Endodermal cell (in vitro differentiated cells): ENCODE results near the gene ADNP2. TPM values are rescaled to one million over a fixed set of nuclear protein-coding genes. Genes with fewer than 3 reads are reported as not detected.

Experiments
- DNase-seq: peaks from one replicate; pipeline ENCODE4 v3.0.0-alpha.2; 2017
- H3K27ac ChIP-seq: 2 replicates; pipeline ENCODE4 v1.5.1; 2013; ENCODE audit warnings: mild to moderate bottlenecking, low read depth, low read length, moderate library complexity
- H3K27me3 ChIP-seq: 2 replicates; pipeline ENCODE4 v1.6.1; 2013; ENCODE audit warnings: mild to moderate bottlenecking, low read length, moderate library complexity; ENCODE audit not compliant: insufficient read depth, control insufficient read depth, poor library complexity, severe bottlenecking
- H3K36me3 ChIP-seq: 2 replicates; pipeline ENCODE4 v1.7.0; 2013; ENCODE audit warnings: mild to moderate bottlenecking, low read length, moderate library complexity; ENCODE audit not compliant: control insufficient read depth, insufficient read depth
- H3K4me1 ChIP-seq: one replicate; pipeline ENCODE4 v1.7.0; 2013; ENCODE audit warnings: low read length; ENCODE audit not compliant: control insufficient read depth, insufficient read depth
- H3K4me3 ChIP-seq: 2 replicates; pipeline ENCODE4 v1.5.1; 2013; ENCODE audit warnings: mild to moderate bottlenecking, low read length, moderate library complexity
- H3K9ac ChIP-seq: 2 replicates; pipeline ENCODE4 v1.6.1; 2013; ENCODE audit warnings: mild to moderate bottlenecking, low read length, moderate library complexity; ENCODE audit not compliant: poor library complexity, severe bottlenecking; ENCODE audit errors: extremely low read depth
- H3K9me3 ChIP-seq: 2 replicates; pipeline ENCODE4 v1.6.1; 2013; ENCODE audit warnings: mild to moderate bottlenecking, low read length, moderate library complexity; ENCODE audit not compliant: control insufficient read depth
- H3K27ac Mint-ChIP-seq: 2 replicates; pipeline ENCODE4 v1.8.0; 2020; ENCODE audit warnings: mixed read lengths
- H3K27me3 Mint-ChIP-seq: 2 replicates; pipeline ENCODE4 v1.8.0; 2021; ENCODE audit warnings: mild to moderate bottlenecking, mixed read lengths; ENCODE audit not compliant: insufficient read depth
- H3K36me3 Mint-ChIP-seq: 2 replicates; pipeline ENCODE4 v1.8.0; 2020; ENCODE audit warnings: low read depth, mixed read lengths
- H3K4me1 Mint-ChIP-seq: 2 replicates; pipeline ENCODE4 v1.8.0; 2020; ENCODE audit warnings: mixed read lengths
- H3K4me3 Mint-ChIP-seq: 2 replicates; pipeline ENCODE4 v1.8.0; 2020; ENCODE audit warnings: mild to moderate bottlenecking, moderate library complexity, mixed read lengths
- H3K9me3 Mint-ChIP-seq: 2 replicates; pipeline ENCODE4 v1.8.0; 2020; ENCODE audit warnings: mild to moderate bottlenecking, mixed read lengths
- CTCF ChIP-seq: fragments of 200-600 bp; sonication (generic); conservative IDR thresholded peaks from 2 replicates; pipeline ENCODE4 v1.5.0; 2021; ENCODE audit warnings: antibody characterized with exemption, mild to moderate bottlenecking
- WGBS, 2 experiments: methylation state at CpG; one replicate each; pipeline versions ENCODE4 v1.1.5 to v1.1.7; 2013; ENCODE audit warnings: missing lambda C conversion rate in 2 of 2, mixed read lengths in 1 of 2; ENCODE audit not compliant: insufficient coverage in 1 of 2, insufficient read length in 1 of 2; 5-methylcytosine and 5-hydroxymethylcytosine counted together
- total RNA-seq, 2 donors: library from RNA; stranded (reverse); fragmentation: NEBNext Ultra II Directional in 1 of 2; extraction: Animal tissue kit (Norgen Biotek cat#: 25700) in 1 of 2; gene quantifications; 2 replicates in 1 of 2; 3 replicates in 1 of 2; pipeline ENCODE4 v1.2.1, GENCODE V29; 2021

The ADNP2 gene
- total RNA-seq, 2 donors from 2014 or later = 38.4 to 51.0 TPM

- peaks cover 16% of the 10 kb centered on the region for H3K36me3 Mint-ChIP-seq
- no peak overlapping the region for H3K27ac Mint-ChIP-seq
- TF ChIP-seq CTCF = no peak
- WGBS, 2 experiments = 93 to 95% methylated on average over 17 of the region's 17 CpGs
- no peak overlapping the region for H3K27ac ChIP-seq
- no peaks in the 10 kb centered on the region for H3K4me1 ChIP-seq
- no peak overlapping the region for H3K4me3 Mint-ChIP-seq
- no peak for DNase-seq
- H3K9ac ChIP-seq = no peak overlapping the region
- H3K27me3 ChIP-seq = no peaks in the 10 kb centered on the region
- H3K36me3 ChIP-seq = no peaks in the 10 kb centered on the region
- H3K9me3 Mint-ChIP-seq = peaks cover 19% of the 10 kb centered on the region
- peaks cover 10% of the 10 kb centered on the region for H3K9me3 ChIP-seq
- H3K4me1 Mint-ChIP-seq = no peaks in the 10 kb centered on the region
- no peaks in the 10 kb centered on the region for H3K27me3 Mint-ChIP-seq
- no peak overlapping the region for H3K4me3 ChIP-seq
These were observed 60.5 kb downstream of the ADNP2 start for GRCh38 chr18:80169607-80170006.

GRCh38 chr18:80170395-80171053 lies 61.5 kb downstream of the ADNP2 start:
- Histone ChIP-seq H3K4me3 (no peak overlapping the region), H3K27ac (no peak overlapping the region), H3K9me3 (peaks cover under 1% of the 10 kb centered on the region), H3K36me3 (no peaks in the 10 kb centered on the region), H3K9ac (no peak overlapping the region), H3K4me1 (no peaks in the 10 kb centered on the region), H3K27me3 (no peaks in the 10 kb centered on the region)
- Mint-ChIP-seq H3K9me3 (peaks cover 12% of the 10 kb centered on the region), H3K27ac (no peak overlapping the region), H3K36me3 (peaks cover 12% of the 10 kb centered on the region), H3K4me1 (no peaks in the 10 kb centered on the region), H3K27me3 (no peaks in the 10 kb centered on the region), H3K4me3 (no peak overlapping the region)
- WGBS, 2 experiments = 90 to 100% methylated on average over 2 to 7 of the region's 7 CpGs
- TF ChIP-seq CTCF = no peak
- no peak for DNase-seq

- no peaks in the 10 kb centered on the region for H3K4me1 ChIP-seq
- H3K27me3 ChIP-seq = no peaks in the 10 kb centered on the region
- no peaks in the 10 kb centered on the region for H3K9me3 ChIP-seq
- H3K4me3 ChIP-seq = no peak overlapping the region
- no peak overlapping the region for H3K9ac ChIP-seq
- no peaks in the 10 kb centered on the region for H3K36me3 ChIP-seq
- TF ChIP-seq CTCF = peak; percentile 98
- peak; percentile 88 for DNase-seq
- Mint-ChIP-seq H3K36me3 (peaks cover 8% of the 10 kb centered on the region), H3K4me1 (no peaks in the 10 kb centered on the region), H3K4me3 (no peak overlapping the region), H3K27ac (no peak overlapping the region), H3K27me3 (no peaks in the 10 kb centered on the region), H3K9me3 (peaks cover 6% of the 10 kb centered on the region)
- no peak overlapping the region for H3K27ac ChIP-seq
- WGBS, 2 experiments = 37 to 59% methylated on average over 10 to 23 of the region's 23 CpGs
These were observed 62.2 kb downstream of the ADNP2 start for GRCh38 chr18:80171054-80171872.
